Prostate gland (tissue), 2 donors: Measurements from ENCODE around the gene CCBE1.

Experiments
- CTCF ChIP-seq, 4 experiments: fragments of 200-600 bp in 2 of 4; fragments of 450-650 bp in 2 of 4; sonication (generic) in 2 of 4; IDR thresholded peaks; 1 replicate in 3 of 4; 2 replicates in 1 of 4; pipeline ENCODE4 v1.5.1; 2016 to 2019; ENCODE audit warnings: antibody characterized with exemption in 4 of 4, mild to moderate bottlenecking in 2 of 4, moderate library complexity in 2 of 4
- POLR2A ChIP-seq: fragments of 450-650 bp; IDR thresholded peaks from one replicate; pipeline ENCODE4 v1.6.1; 2016; ENCODE audit warnings: antibody characterized with exemption, mild to moderate bottlenecking

- TF ChIP-seq CTCF (IDR thresholded peaks at IDR 0.05) (no peak), POLR2A (no peak)
These were observed 180.7 kb downstream of the CCBE1 start for GRCh38 chr18:59516356-59517155.
